H1 (cell line): ENCODE results near the gene ARSI. TPM values are rescaled to one million over a fixed set of nuclear protein-coding genes. Genes with fewer than 3 reads are reported as not detected.

Source experiments
- CTCF ChIA-PET: fragments of 300-600 bp; sonication (Branson Sonifier 250); formaldehyde crosslinking; loops from one replicate; lab custom pipeline; 2021; ENCODE audit not compliant: partially characterized antibody; lab: Charles Lee
- POLR2A ChIA-PET: fragments of 300-600 bp; sonication (Branson Sonifier 250); formaldehyde crosslinking; loops from one replicate; lab custom pipeline; 2021; ENCODE audit warnings: inconsistent platforms; ENCODE audit not compliant: partially characterized antibody; lab: Charles Lee
- DNase-seq, 2 experiments: peaks; one replicate each; pipeline versions ENCODE4 v3.0.0 to v3.0.0-alpha.2; 2010 to 2022; ENCODE audit warnings: low spot score in 2 of 2, low read depth in 1 of 2, mixed read lengths in 1 of 2
- FAIRE-seq: peaks from 2 replicates; lab custom pipeline; 2011; peaks lifted over from hg19 to GRCh38; lab: Jason Lieb, UNC
- H2AFZ ChIP-seq: 2 replicates; pipeline ENCODE4 v1.8.1; 2012; ENCODE audit warnings: low read length, inconsistent platforms
- H2AK5ac ChIP-seq: 2 replicates; pipeline ENCODE4 v1.6.1; 2013; ENCODE audit warnings: low read depth, low read length
- H2BK120ac ChIP-seq: replicated peaks from 2 replicates; pipeline ENCODE3; 2013; ENCODE audit warnings: low read depth, low read length, inconsistent platforms
- H2BK12ac ChIP-seq: 2 replicates; pipeline ENCODE4 v1.6.1; 2013; ENCODE audit warnings: low read depth, low read length
- H2BK15ac ChIP-seq: 2 replicates; pipeline ENCODE4 v1.6.1; 2013; ENCODE audit warnings: low read length
- H2BK20ac ChIP-seq: 2 replicates; pipeline ENCODE4 v1.6.1; 2013; ENCODE audit warnings: low read length
- H2BK5ac ChIP-seq: 2 replicates; pipeline ENCODE4 v1.6.1; 2013; ENCODE audit warnings: low read depth, low read length
- H3K14ac ChIP-seq: 2 replicates; pipeline ENCODE4 v1.6.1; 2013; ENCODE audit warnings: inconsistent platforms; ENCODE audit not compliant: insufficient read length
- H3K18ac ChIP-seq: 2 replicates; pipeline ENCODE4 v1.6.1; 2013; ENCODE audit warnings: low read length; ENCODE audit errors: extremely low read depth
- H3K23ac ChIP-seq: 2 replicates; pipeline ENCODE4 v1.6.1; 2013; ENCODE audit warnings: inconsistent platforms; ENCODE audit not compliant: insufficient read length
- H3K23me2 ChIP-seq: 2 replicates; pipeline ENCODE4 v1.6.1; 2013; ENCODE audit warnings: low read depth, low read length
- H3K27ac ChIP-seq: 2 replicates; pipeline ENCODE4 v1.6.1; 2011; ENCODE audit warnings: low read depth, low read length, inconsistent platforms
- H3K27me3 ChIP-seq, 4 experiments: replicated peaks in 1 of 4; 1 replicate in 1 of 4; 2 replicates in 3 of 4; pipeline versions ENCODE4 v1.6.1 to v1.8.1; 2011 to 2013; ENCODE audit warnings: low read length in 3 of 4, mild to moderate bottlenecking in 3 of 4, inconsistent platforms in 2 of 4, mixed read lengths in 2 of 4, moderate library complexity in 1 of 4; ENCODE audit not compliant: control insufficient read depth in 3 of 4, insufficient read depth in 3 of 4; ENCODE audit errors: extremely low read depth in 1 of 4
- H3K36me3 ChIP-seq, 4 experiments: 2 replicates each; pipeline versions ENCODE4 v1.6.1 to v1.8.1; 2011 to 2013; ENCODE audit warnings: mild to moderate bottlenecking in 4 of 4, low read length in 3 of 4, moderate library complexity in 2 of 4, control low read depth in 1 of 4, inconsistent platforms in 1 of 4; ENCODE audit not compliant: insufficient read depth in 4 of 4, control insufficient read depth in 2 of 4
- H3K4ac ChIP-seq: replicated peaks from 2 replicates; pipeline ENCODE3; 2013; ENCODE audit warnings: low read length, low read depth, mixed read lengths, inconsistent platforms; ENCODE audit not compliant: insufficient read length
- H3K4me1 ChIP-seq, 4 experiments: replicated peaks in 1 of 4; 1 replicate in 1 of 4; 2 replicates in 3 of 4; pipeline versions ENCODE4 v1.6.1 to v1.8.1; 2011 to 2013; ENCODE audit warnings: low read length in 3 of 4, inconsistent platforms in 2 of 4, mixed read lengths in 1 of 4; ENCODE audit not compliant: insufficient read depth in 4 of 4, control insufficient read depth in 3 of 4
- H3K4me2 ChIP-seq, 2 experiments: 2 replicates each; pipeline versions ENCODE4 v1.6.1 to v1.8.1; 2011 to 2013; ENCODE audit warnings: low read depth in 2 of 2, low read length in 2 of 2, control low read depth in 1 of 2, inconsistent platforms in 1 of 2, mild to moderate bottlenecking in 1 of 2; ENCODE audit not compliant: insufficient read depth in 1 of 2
- H3K4me3 ChIP-seq, 4 experiments: fragments of 200-600, 300-600 bp in 1 of 4; sonication (generic), shearing (Covaris generic), sonication (Bioruptor Twin) in 1 of 4; 2 replicates each; pipeline versions ENCODE4 v1.5.1 to v1.8.1; 2011 to 2016; ENCODE audit warnings: low read length in 4 of 4, low read depth in 3 of 4, control low read depth in 2 of 4, inconsistent platforms in 2 of 4, mild to moderate bottlenecking in 2 of 4, mixed read lengths in 1 of 4, moderate library complexity in 1 of 4; ENCODE audit not compliant: insufficient read depth in 2 of 4; ENCODE audit errors: extremely low read depth in 1 of 4
- H3K56ac ChIP-seq: replicated peaks from 2 replicates; pipeline ENCODE3; 2013; ENCODE audit warnings: low read depth, mild to moderate bottlenecking, mixed read lengths, low read length, inconsistent platforms; ENCODE audit not compliant: insufficient read length
- H3K79me1 ChIP-seq: 2 replicates; pipeline ENCODE4 v1.6.1; 2013; ENCODE audit warnings: low read depth, low read length, control low read depth
- H3K79me2 ChIP-seq, 2 experiments: 2 replicates each; pipeline versions ENCODE4 v1.6.1 to v1.8.1; 2012 to 2013; ENCODE audit warnings: low read length in 2 of 2, mild to moderate bottlenecking in 2 of 2, inconsistent platforms in 1 of 2; ENCODE audit not compliant: insufficient read depth in 2 of 2, control insufficient read depth in 1 of 2
- H3K9ac ChIP-seq, 4 experiments: replicated peaks in 1 of 4; 1 replicate in 1 of 4; 2 replicates in 3 of 4; pipeline versions ENCODE4 v1.6.1 to v1.8.1; 2011 to 2013; ENCODE audit warnings: low read depth in 3 of 4, low read length in 3 of 4, control low read depth in 2 of 4, mild to moderate bottlenecking in 2 of 4, moderate library complexity in 2 of 4, inconsistent platforms in 1 of 4; ENCODE audit errors: extremely low read depth in 1 of 4
- H3K9me3 ChIP-seq, 2 experiments: 2 replicates each; pipeline versions ENCODE4 v1.6.1 to v1.8.1; 2012 to 2013; ENCODE audit warnings: mild to moderate bottlenecking in 2 of 2, moderate library complexity in 2 of 2, control low read depth in 1 of 2, inconsistent platforms in 1 of 2, low read depth in 1 of 2, low read length in 1 of 2, mixed read lengths in 1 of 2; ENCODE audit not compliant: insufficient read depth in 2 of 2
- H4K20me1 ChIP-seq, 2 experiments: replicated peaks in 1 of 2; 2 replicates each; pipeline versions ENCODE3 to v1.8.1; 2011 to 2013; ENCODE audit warnings: inconsistent platforms in 2 of 2, low read length in 2 of 2, mild to moderate bottlenecking in 1 of 2; ENCODE audit not compliant: insufficient read depth in 2 of 2, control insufficient read depth in 1 of 2
- H4K5ac ChIP-seq: 2 replicates; pipeline ENCODE4 v1.6.1; 2013; ENCODE audit warnings: low read length, low read depth, mixed read lengths, inconsistent platforms; ENCODE audit not compliant: insufficient read length
- H4K8ac ChIP-seq: 2 replicates; pipeline ENCODE4 v1.8.0; 2013; ENCODE audit warnings: mild to moderate bottlenecking, moderate library complexity, low read length, inconsistent platforms; ENCODE audit not compliant: insufficient read depth; ENCODE audit errors: extremely low read depth
- H4K91ac ChIP-seq: replicated peaks from 2 replicates; pipeline ENCODE3; 2013; ENCODE audit warnings: low read length, mixed read lengths, inconsistent platforms; ENCODE audit not compliant: insufficient read length
- MAFK ChIP-seq: IDR thresholded peaks from 2 replicates; pipeline ENCODE4 v1.6.1; 2012; ENCODE audit warnings: low read depth, mild to moderate bottlenecking, improper control_type of control experiment, low read length
- PHF8 ChIP-seq: fragments of 200-600 bp; sonication (generic); conservative IDR thresholded peaks from 2 replicates; pipeline ENCODE4 v1.7.1; 2012; ENCODE audit warnings: low read depth, mild to moderate bottlenecking, inconsistent platforms, low read length, moderate library complexity
- POLR2AphosphoS5 ChIP-seq: IDR thresholded peaks from 2 replicates; pipeline ENCODE4 v1.6.1; 2011; ENCODE audit warnings: low read depth, low read length
- RBBP5 ChIP-seq: IDR thresholded peaks from 2 replicates; pipeline ENCODE4 v1.7.1; 2012; ENCODE audit warnings: low read depth, mild to moderate bottlenecking, inconsistent platforms, low read length, moderate library complexity, borderline replicate concordance
- TAF1 ChIP-seq: IDR thresholded peaks from 2 replicates; pipeline ENCODE4 v1.6.1; 2011; ENCODE audit warnings: mild to moderate bottlenecking, low read depth, low read length
- TBP ChIP-seq: IDR thresholded peaks from 2 replicates; pipeline ENCODE4 v1.6.1; 2011; ENCODE audit warnings: low read depth, low read length, improper control_type of control experiment
- WGBS, 2 experiments: shearing (Covaris generic) in 1 of 2; methylation state at CpG; one replicate each; pipeline versions ENCODE4 v1.1.6 to v1.1.7; 2013 to 2015; ENCODE audit warnings: low lambda C conversion rate in 2 of 2, mixed read lengths in 2 of 2, inconsistent platforms in 1 of 2, low coverage in 1 of 2, missing lambda C conversion rate in 1 of 2; ENCODE audit not compliant: insufficient replicate concordance in 2 of 2, insufficient coverage in 1 of 2, insufficient read length in 1 of 2; ENCODE audit errors: extremely low coverage in 1 of 2, missing lambda C conversion rate in 1 of 2; 5-methylcytosine and 5-hydroxymethylcytosine counted together
- polyA plus RNA-seq, 7 experiments: library from polyadenylated mRNA; depleted of rRNA in 3 of 7; stranded (reverse) in 5 of 7; unstranded in 2 of 7; fragments of >200 nt in 5 of 7; fragments of 200-250 nt in 2 of 7; gene quantifications; 1 replicate in 5 of 7; 2 replicates in 1 of 7; 4 replicates in 1 of 7; pipeline versions ENCODE4 v1.2.1 to v1.2.3, GENCODE V29; 2011 to 2013; ENCODE audit warnings: missing spikeins in 2 of 7, mixed read lengths in 2 of 7
- total RNA-seq: library from RNA; stranded (reverse); fragmentation: NEBNext Ultra II Directional; extraction: Animal tissue kit (Norgen Biotek cat#: 25700); gene quantifications from 2 replicates; pipeline ENCODE4 v1.2.1, GENCODE V29; 2021
- TF ChIP-seq, protein P1 (sequence below): IDR thresholded peaks from 2 replicates; pipeline ENCODE4 v1.6.1; 2011; ENCODE audit warnings: low read length, improper control_type of control experiment

ARSI gene
- total and polyA plus RNA-seq, 2 of the 8 experiments (the other 6 are each of a cell fraction or from before 2014, with no cell fraction given) = 4.5 to 6.7 TPM

DNA sequence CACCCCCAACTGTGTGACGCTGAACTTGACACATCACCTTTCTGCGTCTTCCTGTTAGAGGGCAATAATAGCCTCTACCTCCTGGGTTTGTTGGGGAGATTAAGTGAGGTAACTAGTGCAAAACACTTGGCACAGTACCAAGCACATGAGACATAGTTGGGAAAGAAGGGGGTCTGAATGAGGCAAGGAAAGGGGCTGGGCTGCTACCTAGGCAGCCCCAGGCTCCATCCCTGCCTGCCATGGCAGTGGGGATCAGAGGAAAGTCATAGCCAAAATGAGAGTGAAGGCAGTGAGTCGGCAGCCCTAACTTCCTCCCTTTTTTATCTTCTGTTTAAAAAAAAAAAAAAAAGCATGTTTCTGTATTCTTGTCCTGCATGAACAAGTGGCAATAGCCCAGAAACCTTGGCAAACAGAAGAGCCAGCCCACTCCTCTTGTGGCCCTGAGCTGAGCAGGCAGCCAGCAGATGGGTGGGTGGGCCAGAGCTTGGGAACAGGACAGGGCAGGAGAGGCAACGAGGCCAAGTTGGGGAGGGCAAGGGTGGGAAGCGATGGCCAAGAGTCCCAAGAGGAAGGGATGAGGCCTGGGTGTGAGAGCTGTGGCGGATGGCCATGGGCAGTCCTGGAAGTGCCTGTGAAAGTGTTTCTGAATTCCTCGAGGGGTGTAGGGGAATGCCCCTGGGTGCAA is 24.5 kb downstream of the ARSI start:
- Histone ChIP-seq H3K27ac (peak overlapping the region; percentile 31; the same call in 1 of the 2 replicates), H3K79me1 (no peaks in the 10 kb centered on the region), H4K5ac (no peak overlapping the region), H2AFZ (no peak overlapping the region), H2BK5ac (no peak overlapping the region), H3K79me2 (no peaks in the 10 kb centered on the region), H3K4ac (no peak overlapping the region), H3K36me3 (no peaks in the 10 kb centered on the region), H4K91ac (peak overlapping the region; percentile 39), H3K9ac (no peak overlapping the region), H2BK12ac (no peak overlapping the region), H2BK120ac (no peak overlapping the region), H2BK15ac (no peak overlapping the region), H3K14ac (no peak overlapping the region), H3K9me3 (no peaks in the 10 kb centered on the region), H3K4me2 (no peak overlapping the region), H2BK20ac (no peak overlapping the region), H3K23me2 (no peaks in the 10 kb centered on the region), H3K56ac (no peak overlapping the region), H3K18ac (no peak overlapping the region), H3K4me1 (no peaks in the 10 kb centered on the region), H2AK5ac (no peak overlapping the region), H3K27me3 (peaks cover 0 to 2% (median 0%) of the 10 kb centered on the region in 4 experiments; a peak in 1 of 7 replicates), H3K4me3 (no peak overlapping the region), H3K23ac (no peak overlapping the region), H4K8ac (no peak overlapping the region), H4K20me1 (no peaks in the 10 kb centered on the region)
- ChIA-PET POLR2A (no interaction called here), CTCF (interaction anchor here (0.7 to 1.1 kb wide), 2 partner anchors 59 to 266 kb away, joined by 3 to 5 read pairs; no protein-coding TSS in a partner anchor)
- FAIRE-seq (no peak), DNase-seq (no peak)
- TF ChIP-seq RBBP5 = no peak
- TF ChIP-seq MAFK = no peak
- TF ChIP-seq, protein P1, sequence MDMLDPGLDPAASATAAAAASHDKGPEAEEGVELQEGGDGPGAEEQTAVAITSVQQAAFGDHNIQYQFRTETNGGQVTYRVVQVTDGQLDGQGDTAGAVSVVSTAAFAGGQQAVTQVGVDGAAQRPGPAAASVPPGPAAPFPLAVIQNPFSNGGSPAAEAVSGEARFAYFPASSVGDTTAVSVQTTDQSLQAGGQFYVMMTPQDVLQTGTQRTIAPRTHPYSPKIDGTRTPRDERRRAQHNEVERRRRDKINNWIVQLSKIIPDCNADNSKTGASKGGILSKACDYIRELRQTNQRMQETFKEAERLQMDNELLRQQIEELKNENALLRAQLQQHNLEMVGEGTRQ = no peak
- no peak for TF ChIP-seq TAF1
- no peak for TF ChIP-seq PHF8
- no peak for TF ChIP-seq POLR2AphosphoS5
- TF ChIP-seq TBP = no peak
- WGBS, 2 experiments = 70% methylated on average over 6 of the region's 7 CpGs; no CpG with 5 or more reads in 1 of the 2 experiments
